ENCODE results near the gene ATG2B. TPM values are rescaled to one million over a fixed set of nuclear protein-coding genes. Genes with fewer than 3 reads are reported as not detected.
A peak's percentile ranks its signal among the peaks of the same experiment; 100 is the strongest.

Gene ATG2B
- total and polyA plus RNA-seq, 9 of the 15 experiments (the other 6 are each of a cell fraction or from before 2014, with no cell fraction given): 0.83 to 12.9 (median 8.7) TPM

DNA sequence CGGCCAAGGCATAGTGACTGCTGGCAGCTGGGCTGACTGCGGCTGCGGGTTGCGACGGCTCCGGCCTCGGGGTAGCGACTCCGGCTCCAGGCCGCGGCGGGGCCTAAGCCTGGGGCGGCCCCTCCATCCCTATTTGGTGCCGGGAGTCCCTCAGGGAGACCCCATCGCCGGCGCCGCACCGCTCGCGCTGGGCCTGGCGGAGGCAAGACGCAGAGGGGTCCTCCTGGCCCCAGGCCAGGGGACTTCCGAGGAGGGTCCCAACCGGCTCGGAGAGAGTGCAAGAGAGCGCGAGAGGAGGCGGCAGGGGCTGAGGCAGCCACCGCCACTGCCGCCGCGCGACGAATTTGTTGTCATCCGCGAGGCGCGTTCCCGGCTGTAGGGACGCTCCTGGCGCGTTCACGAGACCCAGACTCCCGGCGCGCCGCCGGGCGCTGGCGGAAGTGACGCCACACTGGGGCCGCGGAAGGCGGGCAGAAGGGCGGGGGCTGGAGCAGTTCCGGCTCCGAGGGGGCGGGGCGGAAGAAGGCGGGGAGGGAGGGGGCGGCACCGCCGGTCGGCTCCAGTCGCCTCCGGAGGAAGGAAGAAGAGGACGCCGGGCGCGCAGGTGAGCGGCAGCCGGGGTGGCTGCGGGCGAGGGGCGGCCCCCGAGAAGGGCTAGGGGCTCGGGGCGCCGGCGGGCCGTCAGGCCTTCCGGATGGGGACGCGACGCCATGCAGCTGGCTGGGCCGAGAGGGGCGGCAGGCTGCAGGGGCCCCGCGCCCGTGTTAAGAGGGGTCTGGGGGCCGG is at the start of gene ATG2B, which contains the start of gene GSKIP (continued):
- TF ChIP-seq, protein P1, sequence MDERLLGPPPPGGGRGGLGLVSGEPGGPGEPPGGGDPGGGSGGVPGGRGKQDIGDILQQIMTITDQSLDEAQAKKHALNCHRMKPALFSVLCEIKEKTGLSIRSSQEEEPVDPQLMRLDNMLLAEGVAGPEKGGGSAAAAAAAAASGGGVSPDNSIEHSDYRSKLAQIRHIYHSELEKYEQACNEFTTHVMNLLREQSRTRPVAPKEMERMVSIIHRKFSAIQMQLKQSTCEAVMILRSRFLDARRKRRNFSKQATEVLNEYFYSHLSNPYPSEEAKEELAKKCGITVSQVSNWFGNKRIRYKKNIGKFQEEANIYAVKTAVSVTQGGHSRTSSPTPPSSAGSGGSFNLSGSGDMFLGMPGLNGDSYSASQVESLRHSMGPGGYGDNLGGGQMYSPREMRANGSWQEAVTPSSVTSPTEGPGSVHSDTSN (CRISPR knock-in tag; IDR thresholded peaks at IDR 0.05; ENCODE audit: low read depth): no peak
- TF ChIP-seq, protein P1 (tag; conservative IDR thresholded peaks at IDR 0.05; ENCODE audit: low read depth): no peak
- TF ChIP-seq, protein P2, sequence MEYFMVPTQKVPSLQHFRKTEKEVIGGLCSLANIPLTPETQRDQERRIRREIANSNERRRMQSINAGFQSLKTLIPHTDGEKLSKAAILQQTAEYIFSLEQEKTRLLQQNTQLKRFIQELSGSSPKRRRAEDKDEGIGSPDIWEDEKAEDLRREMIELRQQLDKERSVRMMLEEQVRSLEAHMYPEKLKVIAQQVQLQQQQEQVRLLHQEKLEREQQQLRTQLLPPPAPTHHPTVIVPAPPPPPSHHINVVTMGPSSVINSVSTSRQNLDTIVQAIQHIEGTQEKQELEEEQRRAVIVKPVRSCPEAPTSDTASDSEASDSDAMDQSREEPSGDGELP (CRISPR knock-in tag; IDR thresholded peaks at IDR 0.05; ENCODE audit: borderline replicate concordance): 0 out of 2 replicates have a peak, but pooled peaks have one; percentile 8
- TF ChIP-seq, protein P3, sequence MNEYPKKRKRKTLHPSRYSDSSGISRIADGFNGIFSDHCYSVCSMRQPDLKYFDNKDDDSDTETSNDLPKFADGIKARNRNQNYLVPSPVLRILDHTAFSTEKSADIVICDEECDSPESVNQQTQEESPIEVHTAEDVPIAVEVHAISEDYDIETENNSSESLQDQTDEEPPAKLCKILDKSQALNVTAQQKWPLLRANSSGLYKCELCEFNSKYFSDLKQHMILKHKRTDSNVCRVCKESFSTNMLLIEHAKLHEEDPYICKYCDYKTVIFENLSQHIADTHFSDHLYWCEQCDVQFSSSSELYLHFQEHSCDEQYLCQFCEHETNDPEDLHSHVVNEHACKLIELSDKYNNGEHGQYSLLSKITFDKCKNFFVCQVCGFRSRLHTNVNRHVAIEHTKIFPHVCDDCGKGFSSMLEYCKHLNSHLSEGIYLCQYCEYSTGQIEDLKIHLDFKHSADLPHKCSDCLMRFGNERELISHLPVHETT (CRISPR knock-in tag; conservative IDR thresholded peaks at IDR 0.05 in 1 of 2, IDR thresholded peaks at IDR 0.05 in 1 of 2): 0 out of 4 replicates have a peak, but pooled peaks of 1 of the 2 experiments have one; percentile 19
- TF ChIP-seq RBM39 (optimal IDR thresholded peaks at IDR 0.05; ENCODE audit: low read depth, low read length): no peak
- TF ChIP-seq, protein P4, sequence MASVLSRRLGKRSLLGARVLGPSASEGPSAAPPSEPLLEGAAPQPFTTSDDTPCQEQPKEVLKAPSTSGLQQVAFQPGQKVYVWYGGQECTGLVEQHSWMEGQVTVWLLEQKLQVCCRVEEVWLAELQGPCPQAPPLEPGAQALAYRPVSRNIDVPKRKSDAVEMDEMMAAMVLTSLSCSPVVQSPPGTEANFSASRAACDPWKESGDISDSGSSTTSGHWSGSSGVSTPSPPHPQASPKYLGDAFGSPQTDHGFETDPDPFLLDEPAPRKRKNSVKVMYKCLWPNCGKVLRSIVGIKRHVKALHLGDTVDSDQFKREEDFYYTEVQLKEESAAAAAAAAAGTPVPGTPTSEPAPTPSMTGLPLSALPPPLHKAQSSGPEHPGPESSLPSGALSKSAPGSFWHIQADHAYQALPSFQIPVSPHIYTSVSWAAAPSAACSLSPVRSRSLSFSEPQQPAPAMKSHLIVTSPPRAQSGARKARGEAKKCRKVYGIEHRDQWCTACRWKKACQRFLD (CRISPR knock-in tag; IDR thresholded peaks at IDR 0.05): peak; percentile 69; the same call in 1 of the 2 replicates
- no peak for TF ChIP-seq HNRNPH1 (optimal IDR thresholded peaks at IDR 0.05; ENCODE audit: low read depth, low read length)
- TF ChIP-seq NONO (IDR thresholded peaks at IDR 0.05; ENCODE audit: low read depth in 2 of 2, low read length in 1 of 2): peak in 1 of 2 experiments; percentile 55; a peak in 1 of 4 replicates
- TF ChIP-seq, protein P5, sequence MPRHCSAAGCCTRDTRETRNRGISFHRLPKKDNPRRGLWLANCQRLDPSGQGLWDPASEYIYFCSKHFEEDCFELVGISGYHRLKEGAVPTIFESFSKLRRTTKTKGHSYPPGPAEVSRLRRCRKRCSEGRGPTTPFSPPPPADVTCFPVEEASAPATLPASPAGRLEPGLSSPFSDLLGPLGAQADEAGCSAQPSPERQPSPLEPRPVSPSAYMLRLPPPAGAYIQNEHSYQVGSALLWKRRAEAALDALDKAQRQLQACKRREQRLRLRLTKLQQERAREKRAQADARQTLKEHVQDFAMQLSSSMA (CRISPR knock-in tag; IDR thresholded peaks at IDR 0.05): no peak
- TF ChIP-seq HMGN3 (IDR thresholded peaks at IDR 0.05; ENCODE audit: borderline replicate concordance, extremely low read depth, insufficient read length, low read depth, low read length): no peak
- TF ChIP-seq, protein P6, sequence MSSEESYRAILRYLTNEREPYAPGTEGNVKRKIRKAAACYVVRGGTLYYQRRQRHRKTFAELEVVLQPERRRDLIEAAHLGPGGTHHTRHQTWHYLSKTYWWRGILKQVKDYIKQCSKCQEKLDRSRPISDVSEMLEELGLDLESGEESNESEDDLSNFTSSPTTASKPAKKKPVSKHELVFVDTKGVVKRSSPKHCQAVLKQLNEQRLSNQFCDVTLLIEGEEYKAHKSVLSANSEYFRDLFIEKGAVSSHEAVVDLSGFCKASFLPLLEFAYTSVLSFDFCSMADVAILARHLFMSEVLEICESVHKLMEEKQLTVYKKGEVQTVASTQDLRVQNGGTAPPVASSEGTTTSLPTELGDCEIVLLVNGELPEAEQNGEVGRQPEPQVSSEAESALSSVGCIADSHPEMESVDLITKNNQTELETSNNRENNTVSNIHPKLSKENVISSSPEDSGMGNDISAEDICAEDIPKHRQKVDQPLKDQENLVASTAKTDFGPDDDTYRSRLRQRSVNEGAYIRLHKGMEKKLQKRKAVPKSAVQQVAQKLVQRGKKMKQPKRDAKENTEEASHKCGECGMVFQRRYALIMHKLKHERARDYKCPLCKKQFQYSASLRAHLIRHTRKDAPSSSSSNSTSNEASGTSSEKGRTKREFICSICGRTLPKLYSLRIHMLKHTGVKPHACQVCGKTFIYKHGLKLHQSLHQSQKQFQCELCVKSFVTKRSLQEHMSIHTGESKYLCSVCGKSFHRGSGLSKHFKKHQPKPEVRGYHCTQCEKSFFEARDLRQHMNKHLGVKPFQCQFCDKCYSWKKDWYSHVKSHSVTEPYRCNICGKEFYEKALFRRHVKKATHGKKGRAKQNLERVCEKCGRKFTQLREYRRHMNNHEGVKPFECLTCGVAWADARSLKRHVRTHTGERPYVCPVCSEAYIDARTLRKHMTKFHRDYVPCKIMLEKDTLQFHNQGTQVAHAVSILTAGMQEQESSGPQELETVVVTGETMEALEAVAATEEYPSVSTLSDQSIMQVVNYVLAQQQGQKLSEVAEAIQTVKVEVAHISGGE (CRISPR knock-in tag; IDR thresholded peaks at IDR 0.05): peak in 1 of 3 experiments; percentile 33; a peak in 1 of 6 replicates
- TF ChIP-seq CCNT2 (IDR thresholded peaks at IDR 0.05; ENCODE audit: borderline replicate concordance, extremely low read depth, insufficient read length, low read depth, low read length): peak; percentile 37
